ENCODE measurements around the gene S100A7A. TPM values are rescaled to one million over a fixed set of nuclear protein-coding genes. Genes with fewer than 3 reads are reported as not detected.

S100A7A gene
- total and polyA plus RNA-seq, 2 of the 4 experiments (the other 2 are of a cell fraction), result not detected

- Histone ChIP-seq H3K27me3 (ENCODE audit: control insufficient read depth, insufficient read depth, low read length) (no peaks in the 10 kb centered on the region; the same call in 1 of the 2 replicates), H3K9me3 (ENCODE audit: control insufficient read depth, insufficient read depth, low read length) (no peaks in the 10 kb centered on the region), H2BK15ac (ENCODE audit: low read depth, low read length) (no peak overlapping the region), H2BK120ac (ENCODE audit: low read depth, low read length) (no peak overlapping the region), H3K36me3 (ENCODE audit: control insufficient read depth, insufficient read depth, low read length) (no peaks in the 10 kb centered on the region), H2AFZ (replicated peaks; ENCODE audit: low read length, poor library complexity) (no peak overlapping the region), H3K79me1 (ENCODE audit: low read depth in 1 of 2, low read length in 2 of 2) (no peaks in the 10 kb centered on the region), H4K5ac (ENCODE audit: low read depth, low read length) (no peak overlapping the region), H3K56ac (ENCODE audit: extremely low read depth, insufficient read depth, low read length) (no peak overlapping the region), H3K23ac (ENCODE audit: low read depth, low read length) (no peak overlapping the region), H3K4me1 (ENCODE audit: control insufficient read depth, insufficient read depth, low read length) (no peaks in the 10 kb centered on the region), H3K4ac (ENCODE audit: low read depth, low read length) (no peak overlapping the region), H3K18ac (ENCODE audit: low read depth, low read length) (no peak overlapping the region), H4K8ac (ENCODE audit: low read depth in 2 of 2, low read length in 2 of 2) (no peak overlapping the region), H2BK5ac (ENCODE audit: low read depth, low read length, poor library complexity, severe bottlenecking) (no peak overlapping the region), H3K4me3 (ENCODE audit: insufficient read depth, low read depth, low read length) (no peak overlapping the region), H2AK5ac (ENCODE audit: low read depth, low read length) (no peak overlapping the region), H4K91ac (ENCODE audit: insufficient read depth, low read depth, low read length) (no peak overlapping the region), H3K27ac (ENCODE audit: insufficient read depth, low read length) (no peak overlapping the region), H2AK9ac (replicated peaks; ENCODE audit: low read depth, low read length, poor library complexity) (no peak overlapping the region), H4K20me1 (ENCODE audit: insufficient read depth, low read length) (no peaks in the 10 kb centered on the region), H3K9ac (ENCODE audit: low read depth, low read length) (no peak overlapping the region), H2BK20ac (ENCODE audit: low read depth, low read length) (no peak overlapping the region), H3K9me1 (ENCODE audit: insufficient read depth, low read length) (peaks cover 3% of the 10 kb centered on the region; the same call in 1 of the 2 replicates), H3K4me2 (ENCODE audit: low read depth, low read length) (no peak overlapping the region), H3K14ac (replicated peaks; ENCODE audit: low read depth, low read length) (no peak overlapping the region)
- dilution Hi-C loops (cut with HindIII; ENCODE audit: low sequenced_read_pairs, unreplicated experiment) (no loop called here), intact Hi-C loops (cut with micrococcal nuclease) (no loop called here), in situ Hi-C loops (cut with MboI; ENCODE audit: low sequenced_read_pairs) (no loop called here)
- no TSS peak for BruUV-seq (replicated peaks)
- no peak for TF ChIP-seq CTCF (conservative IDR thresholded peaks at IDR 0.05; ENCODE audit: low read depth, low read length)
- POLR2A ChIA-PET (ENCODE audit: unreplicated experiment), result no interaction called here
- DNase-seq, result no peak
- CTCF ChIA-PET, result interaction anchor here (1.0 kb wide), 1 partner anchor 10 kb away, joined by 3 read pairs; no protein-coding TSS in a partner anchor
- no peak for ATAC-seq (ENCODE audit: low read depth)
- 38% methylated on average over 2 of the region's 11 CpGs; no CpG with 5 or more reads in 1 of the 2 experiments for WGBS, 2 experiments (ENCODE audit: extremely low coverage in 2 of 2, insufficient read length in 1 of 2)
These were observed 18.6 kb downstream of the S100A7A start for GRCh38 chr1:153434746-153435455.

Data from IMR-90 (cell line).